Esophagus squamous epithelium (tissue), 4 donors: ENCODE data around the gene TRIM50.
"Not testable (repeated sequence)": the region's sequence is repeated elsewhere in the genome, so short reads cannot be mapped to it uniquely, and the experiment has no call there.

ENCODE experiments used
- CTCF ChIP-seq, 6 experiments: fragments of 450-650 bp in 4 of 6; fragments of 200-600 bp in 2 of 6; sonication (generic) in 2 of 6; IDR thresholded peaks; one replicate each; pipeline ENCODE4 v1.5.1; 2016 to 2019; ENCODE audit warnings: antibody characterized with exemption in 6 of 6, mild to moderate bottlenecking in 4 of 6, moderate library complexity in 4 of 6
- POLR2A ChIP-seq, 4 donors: fragments of 450-650 bp; IDR thresholded peaks; one replicate each; pipeline ENCODE4 v1.6.1; 2017; ENCODE audit warnings: antibody characterized with exemption in 4 of 4, mild to moderate bottlenecking in 4 of 4, moderate library complexity in 3 of 4

- TF ChIP-seq CTCF, POLR2A (IDR thresholded peaks at IDR 0.05): not testable (repeated sequence)
Measured at GRCh38 chr7:73319541-73319940, 8.3 kb downstream of the TRIM50 start.
